ENCODE measurements around the gene CYBB.

DNA sequence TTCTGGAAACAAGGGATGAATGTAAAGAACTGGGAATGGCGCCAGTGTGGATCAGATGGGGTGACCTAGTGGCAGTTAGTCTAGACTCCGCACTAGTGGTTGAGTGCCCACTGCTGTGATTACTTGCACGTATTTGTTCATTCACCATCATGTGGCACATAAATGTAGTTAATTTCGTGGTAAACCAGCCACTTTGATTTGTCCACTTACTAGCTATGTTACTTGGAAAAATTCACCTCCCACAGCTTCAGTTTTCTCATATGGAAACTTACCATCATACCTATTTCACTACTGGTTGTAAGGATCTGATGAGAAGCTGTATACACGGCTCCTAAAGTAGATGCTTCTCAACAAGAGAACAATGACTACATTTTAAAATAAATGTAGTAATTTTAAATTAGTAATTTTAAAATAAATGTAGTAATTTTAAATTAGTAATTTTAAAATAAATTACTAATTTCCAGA lies 67.9 kb downstream of the CYBB start:
- no peak for TF ChIP-seq CTCF (IDR thresholded peaks at IDR 0.05)
- no peak for TF ChIP-seq POLR2A (IDR thresholded peaks at IDR 0.05)
